Activated CD4-positive, alpha-beta memory T cell treated with anti-CD3 and anti-CD28 coated beads for 36 hours (primary cell): ENCODE results near the gene STOX2. TPM values are rescaled to one million over a fixed set of nuclear protein-coding genes. Genes with fewer than 3 reads are reported as not detected.

Experiments
- CTCF ChIA-PET: fragments of 350-600 bp; sonication (Branson Sonifier 250); formaldehyde crosslinking; loops from one replicate; lab custom pipeline; 2021; ENCODE audit warnings: antibody characterized with exemption, inconsistent platforms; lab: Charles Lee
- POLR2A ChIA-PET: fragments of 350-600 bp; sonication (Branson Sonifier 250); formaldehyde crosslinking; loops from one replicate; lab custom pipeline; 2021; ENCODE audit warnings: antibody characterized with exemption; lab: Charles Lee
- DNase-seq: peaks from one replicate; pipeline ENCODE4 v3.0.0-alpha.2; 2020
- H3K27ac Mint-ChIP-seq: one replicate; pipeline ENCODE4 v1.8.0; 2021; ENCODE audit warnings: mixed read lengths
- H3K27me3 Mint-ChIP-seq: one replicate; pipeline ENCODE4 v1.8.0; 2021; ENCODE audit warnings: mixed read lengths
- H3K36me3 Mint-ChIP-seq: one replicate; pipeline ENCODE4 v1.8.0; 2021; ENCODE audit warnings: mixed read lengths
- H3K4me1 Mint-ChIP-seq: one replicate; pipeline ENCODE4 v1.8.0; 2021; ENCODE audit warnings: low read depth, mixed read lengths
- H3K4me3 Mint-ChIP-seq: one replicate; pipeline ENCODE4 v1.8.0; 2021; ENCODE audit warnings: mild to moderate bottlenecking, mixed read lengths
- H3K9me3 Mint-ChIP-seq: one replicate; pipeline ENCODE4 v1.8.0; 2021; ENCODE audit warnings: mixed read lengths
- intact Hi-C: fragments of 100-400 bp; cut with micrococcal nuclease; formaldehyde crosslinking; loops from one replicate; pipeline ENCODE4 v1.15.1; 2023
- total RNA-seq, 2 experiments: library from RNA; stranded (reverse); gene quantifications; one replicate each; pipeline ENCODE4 v1.2.3, GENCODE V29; 2021

The STOX2 gene
- total RNA-seq, 2 experiments from 2014 or later, result not detected

- no peaks in the 10 kb centered on the region for H3K4me1 Mint-ChIP-seq
- H3K36me3 Mint-ChIP-seq, result no peaks in the 10 kb centered on the region
- no peak overlapping the region for H3K4me3 Mint-ChIP-seq
- ChIA-PET CTCF (no interaction called here), POLR2A (no interaction called here)
- DNase-seq, result no peak
- peaks cover 2% of the 10 kb centered on the region for H3K27me3 Mint-ChIP-seq
- H3K9me3 Mint-ChIP-seq, result no peaks in the 10 kb centered on the region
- H3K27ac Mint-ChIP-seq, result no peak overlapping the region
- intact Hi-C loops, result no loop called here
Measured at GRCh38 chr4:183873409-183874185, 31.5 kb upstream of the STOX2 start.

GRCh38 chr4:183875251-183875825 is 29.8 kb upstream of the STOX2 start:
- no peak for DNase-seq
- POLR2A ChIA-PET, result no interaction called here
- intact Hi-C loops, result no loop called here
- Mint-ChIP-seq H3K4me1 (no peaks in the 10 kb centered on the region), H3K9me3 (no peaks in the 10 kb centered on the region), H3K27ac (no peak overlapping the region), H3K4me3 (no peak overlapping the region), H3K27me3 (peaks cover 2% of the 10 kb centered on the region), H3K36me3 (no peaks in the 10 kb centered on the region)
- CTCF ChIA-PET, result no interaction called here

GRCh38 chr4:183876268-183876934 is 28.7 kb upstream of the STOX2 start:
- Mint-ChIP-seq H3K27ac (no peak overlapping the region), H3K36me3 (no peaks in the 10 kb centered on the region), H3K9me3 (no peaks in the 10 kb centered on the region), H3K4me1 (no peaks in the 10 kb centered on the region), H3K4me3 (no peak overlapping the region), H3K27me3 (peaks cover 2% of the 10 kb centered on the region)
- CTCF ChIA-PET, result no interaction called here
- DNase-seq, result no peak
- intact Hi-C loops, result no loop called here
- POLR2A ChIA-PET, result no interaction called here

GRCh38 chr4:183878251-183878970 is 26.7 kb upstream of the STOX2 start:
- CTCF ChIA-PET, result no interaction called here

GRCh38 chr4:183885205-183885720 is 19.8 kb upstream of the STOX2 start:
- no peaks in the 10 kb centered on the region for H3K9me3 Mint-ChIP-seq
- POLR2A ChIA-PET, result no interaction called here
- DNase-seq, result no peak
- no peak overlapping the region for H3K4me3 Mint-ChIP-seq
- H3K27me3 Mint-ChIP-seq, result peaks cover 9% of the 10 kb centered on the region
- H3K36me3 Mint-ChIP-seq, result no peaks in the 10 kb centered on the region
- intact Hi-C loops, result no loop called here
- H3K27ac Mint-ChIP-seq, result no peak overlapping the region
- CTCF ChIA-PET, result interaction anchor here (1.2 kb wide), 1 partner anchor 21 kb away, joined by 3 read pairs; no protein-coding TSS in a partner anchor
- H3K4me1 Mint-ChIP-seq, result no peaks in the 10 kb centered on the region

More at GRCh38 chr4:183878251-183878970, 26.7 kb upstream of the STOX2 start:
- Mint-ChIP-seq H3K36me3 (no peaks in the 10 kb centered on the region), H3K4me3 (no peak overlapping the region), H3K9me3 (no peaks in the 10 kb centered on the region), H3K27me3 (peaks cover under 1% of the 10 kb centered on the region), H3K4me1 (no peaks in the 10 kb centered on the region), H3K27ac (no peak overlapping the region)
- DNase-seq, result no peak
- POLR2A ChIA-PET, result no interaction called here
- intact Hi-C loops, result no loop called here

GRCh38 chr4:183887351-183887750 is 17.8 kb upstream of the STOX2 start:
- H3K27me3 Mint-ChIP-seq, result peaks cover 9% of the 10 kb centered on the region
- POLR2A ChIA-PET, result no interaction called here
- intact Hi-C loops, result no loop called here

GRCh38 chr4:183888564-183888963 is 16.5 kb upstream of the STOX2 start:
- POLR2A ChIA-PET, result no interaction called here
- no peak for DNase-seq
- Mint-ChIP-seq H3K9me3 (no peaks in the 10 kb centered on the region), H3K4me1 (no peaks in the 10 kb centered on the region), H3K4me3 (no peak overlapping the region), H3K27ac (no peak overlapping the region), H3K27me3 (peaks cover 9% of the 10 kb centered on the region), H3K36me3 (no peaks in the 10 kb centered on the region)
- CTCF ChIA-PET, result no interaction called here
- intact Hi-C loops, result no loop called here

More at GRCh38 chr4:183887351-183887750, 17.8 kb upstream of the STOX2 start:
- no peak overlapping the region for H3K4me3 Mint-ChIP-seq
- no peaks in the 10 kb centered on the region for H3K36me3 Mint-ChIP-seq
- no peak overlapping the region for H3K27ac Mint-ChIP-seq
- CTCF ChIA-PET, result no interaction called here
- no peak for DNase-seq
- H3K4me1 Mint-ChIP-seq, result no peaks in the 10 kb centered on the region
- no peaks in the 10 kb centered on the region for H3K9me3 Mint-ChIP-seq

GRCh38 chr4:183889190-183889589 is 15.9 kb upstream of the STOX2 start:
- Mint-ChIP-seq H3K27ac (no peak overlapping the region), H3K4me3 (no peak overlapping the region), H3K9me3 (no peaks in the 10 kb centered on the region), H3K36me3 (no peaks in the 10 kb centered on the region), H3K4me1 (no peaks in the 10 kb centered on the region), H3K27me3 (peaks cover 9% of the 10 kb centered on the region)
- POLR2A ChIA-PET, result no interaction called here
- intact Hi-C loops, result no loop called here
- no peak for DNase-seq
- CTCF ChIA-PET, result no interaction called here

GRCh38 chr4:183897193-183897592 is 7.9 kb upstream of the STOX2 start:
- intact Hi-C loops, result no loop called here
- CTCF ChIA-PET, result no interaction called here

GRCh38 chr4:183898456-183898855 is 6.7 kb upstream of the STOX2 start:
- H3K4me3 Mint-ChIP-seq, result no peak overlapping the region
- peaks cover 9% of the 10 kb centered on the region for H3K27me3 Mint-ChIP-seq
- H3K27ac Mint-ChIP-seq, result no peak overlapping the region
- DNase-seq, result no peak
- no peaks in the 10 kb centered on the region for H3K4me1 Mint-ChIP-seq
- H3K9me3 Mint-ChIP-seq, result peaks cover 2% of the 10 kb centered on the region
- intact Hi-C loops, result no loop called here
- CTCF ChIA-PET, result no interaction called here
- no peaks in the 10 kb centered on the region for H3K36me3 Mint-ChIP-seq
- POLR2A ChIA-PET, result no interaction called here

More at GRCh38 chr4:183897193-183897592, 7.9 kb upstream of the STOX2 start:
- no peaks in the 10 kb centered on the region for H3K27me3 Mint-ChIP-seq
- DNase-seq, result no peak
- no peaks in the 10 kb centered on the region for H3K36me3 Mint-ChIP-seq
- POLR2A ChIA-PET, result no interaction called here
- H3K4me3 Mint-ChIP-seq, result no peak overlapping the region
- H3K4me1 Mint-ChIP-seq, result no peaks in the 10 kb centered on the region
- H3K27ac Mint-ChIP-seq, result no peak overlapping the region
- H3K9me3 Mint-ChIP-seq, result peaks cover 2% of the 10 kb centered on the region

- Mint-ChIP-seq H3K4me3 (no peak overlapping the region), H3K27me3 (peaks cover 36% of the 10 kb centered on the region), H3K9me3 (peaks cover 2% of the 10 kb centered on the region), H3K27ac (no peak overlapping the region), H3K36me3 (no peaks in the 10 kb centered on the region), H3K4me1 (no peaks in the 10 kb centered on the region)
- intact Hi-C loops, result no loop called here
- DNase-seq, result no peak
- CTCF ChIA-PET, result no interaction called here
- POLR2A ChIA-PET, result no interaction called here
Measured at GRCh38 chr4:183903021-183903760, 1.9 kb upstream of the STOX2 start.
